Type B pancreatic cell (in vitro differentiated cells): ENCODE data around the gene ANKRD33B. TPM values are rescaled to one million over a fixed set of nuclear protein-coding genes. Genes with fewer than 3 reads are reported as not detected.

Experiments used
- DNase-seq: peaks from one replicate; pipeline ENCODE4 v3.0.0; 2021; ENCODE audit warnings: mixed read lengths; ENCODE audit not compliant: unreplicated experiment; ENCODE audit errors: extremely low spot score
- H3K27ac Mint-ChIP-seq: 2 replicates; pipeline ENCODE4 v1.8.0; 2021; ENCODE audit warnings: mild to moderate bottlenecking, mixed read lengths
- H3K27me3 Mint-ChIP-seq: 2 replicates; pipeline ENCODE4 v1.8.0; 2021; ENCODE audit warnings: mixed read lengths
- H3K36me3 Mint-ChIP-seq: 2 replicates; pipeline ENCODE4 v1.8.0; 2021; ENCODE audit warnings: mixed read lengths
- H3K4me1 Mint-ChIP-seq: one replicate; pipeline ENCODE4 v1.8.0; 2021; ENCODE audit warnings: mixed read lengths; ENCODE audit not compliant: unreplicated experiment
- H3K4me3 Mint-ChIP-seq: 2 replicates; pipeline ENCODE4 v1.8.0; 2021; ENCODE audit warnings: mild to moderate bottlenecking, mixed read lengths
- H3K9me3 Mint-ChIP-seq: 2 replicates; pipeline ENCODE4 v1.8.0; 2021; ENCODE audit warnings: mixed read lengths
- CTCF ChIP-seq: fragments of 200-600 bp; sonication (generic); conservative IDR thresholded peaks from 2 replicates; pipeline ENCODE4 v1.5.0; 2021; ENCODE audit warnings: antibody characterized with exemption, mild to moderate bottlenecking
- total RNA-seq: library from RNA; stranded (reverse); gene quantifications from 2 replicates; pipeline ENCODE4 v1.2.1, GENCODE V29; 2021; ENCODE audit warnings: low replicate concordance

The ANKRD33B gene
- total RNA-seq, 1 donor from 2014 or later = 3.4 TPM

DNA sequence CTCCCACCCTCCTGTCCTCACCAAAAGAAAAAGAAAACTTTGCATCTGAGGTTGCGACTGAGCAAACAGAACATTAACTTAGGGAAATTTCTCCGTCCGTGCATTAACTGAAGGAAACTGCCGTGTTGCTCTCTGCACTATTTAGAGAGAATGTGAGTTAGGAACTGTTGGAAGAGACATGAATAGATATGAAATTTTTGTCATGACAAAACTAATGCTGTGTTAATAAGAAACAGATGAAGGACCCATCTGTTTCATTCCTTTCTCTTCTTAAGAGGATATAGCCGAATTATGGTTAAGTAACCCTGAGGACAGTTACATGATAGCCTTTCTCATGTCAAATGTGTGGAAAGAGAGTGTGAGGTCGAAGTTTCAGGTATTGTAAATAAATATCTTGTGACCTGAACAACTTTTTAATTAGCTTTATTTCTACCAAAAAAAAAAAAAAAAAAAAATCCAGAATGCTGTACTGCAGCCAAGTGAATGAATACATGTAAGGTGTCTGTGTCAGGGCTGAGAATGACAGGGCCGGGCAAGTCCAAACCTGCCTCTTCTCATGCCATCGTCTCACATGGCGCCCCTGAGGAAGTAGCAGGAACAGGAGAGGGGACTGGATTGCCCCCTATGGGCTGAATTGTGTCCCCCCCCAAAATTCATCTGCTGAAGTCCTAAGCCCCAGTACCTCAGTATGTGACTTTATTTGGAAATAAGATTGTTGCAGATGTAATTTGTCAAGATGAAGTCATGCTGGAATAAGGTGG, 35.6 kb upstream of the ANKRD33B start:
- H3K27ac Mint-ChIP-seq = no peak overlapping the region

GRCh38 chr5:10528827-10529226, 35.0 kb upstream of the ANKRD33B start:
- no peak for DNase-seq
- H3K9me3 Mint-ChIP-seq = peaks cover 5% of the 10 kb centered on the region

More for the DNA sequence above, 35.6 kb upstream of the ANKRD33B start:
- H3K4me3 Mint-ChIP-seq = no peak overlapping the region
- H3K27me3 Mint-ChIP-seq = peaks cover 3% of the 10 kb centered on the region
- peaks cover 6% of the 10 kb centered on the region for H3K9me3 Mint-ChIP-seq
- H3K36me3 Mint-ChIP-seq = no peaks in the 10 kb centered on the region
- peaks cover 9% of the 10 kb centered on the region for H3K4me1 Mint-ChIP-seq
- peak; percentile 15 for TF ChIP-seq CTCF
- no peak for DNase-seq

GRCh38 chr5:10530601-10531320, 33.1 kb upstream of the ANKRD33B start:
- Mint-ChIP-seq H3K9me3 (peaks cover 5% of the 10 kb centered on the region), H3K4me3 (no peak overlapping the region), H3K27ac (no peak overlapping the region), H3K36me3 (no peaks in the 10 kb centered on the region), H3K27me3 (peaks cover 3% of the 10 kb centered on the region), H3K4me1 (peaks cover 9% of the 10 kb centered on the region)
- TF ChIP-seq CTCF = no peak
- DNase-seq = no peak

More at GRCh38 chr5:10528827-10529226, 35.0 kb upstream of the ANKRD33B start:
- no peak overlapping the region for H3K27ac Mint-ChIP-seq
- H3K4me1 Mint-ChIP-seq = peaks cover 9% of the 10 kb centered on the region
- no peaks in the 10 kb centered on the region for H3K36me3 Mint-ChIP-seq
- TF ChIP-seq CTCF = no peak
- no peak overlapping the region for H3K4me3 Mint-ChIP-seq
- peaks cover 3% of the 10 kb centered on the region for H3K27me3 Mint-ChIP-seq

DNA sequence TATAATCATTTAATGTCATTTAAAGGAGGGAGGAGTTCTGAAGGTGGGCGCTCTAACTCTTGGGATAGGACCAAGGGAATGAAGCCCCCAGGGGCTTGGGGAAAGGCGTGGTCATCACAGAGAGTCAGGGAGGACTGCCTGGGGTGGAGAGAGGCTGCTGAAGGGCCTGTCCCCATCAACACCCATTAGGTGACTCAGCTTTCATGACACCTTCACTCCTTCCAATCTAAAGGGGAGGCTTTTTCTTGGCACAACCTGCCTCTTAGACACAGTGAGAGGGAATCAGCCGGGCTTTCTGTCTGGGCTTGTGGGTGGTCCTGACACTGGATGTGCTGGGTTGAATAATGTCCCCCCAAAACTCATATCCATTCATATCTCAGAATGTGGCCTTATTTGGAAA, 31.4 kb upstream of the ANKRD33B start:
- peaks cover 5% of the 10 kb centered on the region for H3K9me3 Mint-ChIP-seq
- peaks cover 6% of the 10 kb centered on the region for H3K27me3 Mint-ChIP-seq
- H3K27ac Mint-ChIP-seq = no peak overlapping the region
- H3K4me1 Mint-ChIP-seq = peaks cover 16% of the 10 kb centered on the region
- TF ChIP-seq CTCF = no peak
- no peak for DNase-seq
- H3K4me3 Mint-ChIP-seq = no peak overlapping the region
- no peaks in the 10 kb centered on the region for H3K36me3 Mint-ChIP-seq

GRCh38 chr5:10533226-10533625, 30.6 kb upstream of the ANKRD33B start:
- TF ChIP-seq CTCF = no peak
- Mint-ChIP-seq H3K36me3 (no peaks in the 10 kb centered on the region), H3K27me3 (peaks cover 11% of the 10 kb centered on the region), H3K9me3 (peaks cover 5% of the 10 kb centered on the region), H3K4me1 (peaks cover 13% of the 10 kb centered on the region), H3K4me3 (no peak overlapping the region), H3K27ac (no peak overlapping the region)
- no peak for DNase-seq
